ENCODE results near the gene SREBF2. TPM values are rescaled to one million over a fixed set of nuclear protein-coding genes. Genes with fewer than 3 reads are reported as not detected.

The SREBF2 gene
- polyA plus RNA-seq, 10 donors, result 60.8 to 102 (median 78.3) TPM

- no peak for DNase-seq
Observed at GRCh38 chr22:41875531-41876270, 42.8 kb downstream of the SREBF2 start.

GRCh38 chr22:41876275-41876674 lies 43.4 kb downstream of the SREBF2 start:
- no peak for DNase-seq

- no peak for DNase-seq
Observed at GRCh38 chr22:41876675-41877074, 43.8 kb downstream of the SREBF2 start.

- DNase-seq, result no peak
Observed at GRCh38 chr22:41880653-41881052, 47.7 kb downstream of the SREBF2 start.

GRCh38 chr22:41883400-41883799 lies 50.5 kb downstream of the SREBF2 start:
- no peak for DNase-seq

GRCh38 chr22:41885116-41885515 lies 52.2 kb downstream of the SREBF2 start:
- DNase-seq, result no peak

- DNase-seq, result no peak
Observed at GRCh38 chr22:41885516-41885915, 52.6 kb downstream of the SREBF2 start.

- DNase-seq, result no peak
Observed at GRCh38 chr22:41888627-41889200, 55.8 kb downstream of the SREBF2 start.

- DNase-seq, result no peak
Observed at GRCh38 chr22:41891407-41891806, 58.5 kb downstream of the SREBF2 start.

- DNase-seq, result no peak
Observed at GRCh38 chr22:41892721-41893120, 59.8 kb downstream of the SREBF2 start.

- no peak for DNase-seq
Observed at GRCh38 chr22:41893591-41894375, 60.9 kb downstream of the SREBF2 start.

- DNase-seq, result peak in 2 of 3 donors; percentile 32 to 51
Observed at GRCh38 chr22:41898645-41899044, 65.7 kb downstream of the SREBF2 start.

- peak in 1 of 3 donors; percentile 41 for DNase-seq
Observed at GRCh38 chr22:41899110-41899509, 66.2 kb downstream of the SREBF2 start.

GRCh38 chr22:41899992-41900651 lies 67.2 kb downstream of the SREBF2 start:
- peak in 1 of 3 donors; percentile 43 for DNase-seq

GRCh38 chr22:41900652-41901312 lies 67.9 kb downstream of the SREBF2 start:
- DNase-seq, result no peak

- no peak for DNase-seq
Observed at GRCh38 chr22:41902016-41902415, 69.1 kb downstream of the SREBF2 start.

- DNase-seq, result no peak
Observed at GRCh38 chr22:41902932-41903421, 70.1 kb downstream of the SREBF2 start.

- DNase-seq, result no peak
Observed at GRCh38 chr22:41904450-41905410, 71.8 kb downstream of the SREBF2 start.

- no peak for DNase-seq
Observed at GRCh38 chr22:41905411-41906202, 72.7 kb downstream of the SREBF2 start.

Data from muscle of back (tissue), 11 donors.